ENCODE data around the gene CUTC. TPM values are rescaled to one million over a fixed set of nuclear protein-coding genes. Genes with fewer than 3 reads are reported as not detected.

Gene CUTC
- total RNA-seq, 2 experiments from 2014 or later: 21.6 to 21.9 TPM

- Mint-ChIP-seq H3K9me3 (no peaks in the 10 kb centered on the region), H3K4me1 (ENCODE audit: low read depth) (no peaks in the 10 kb centered on the region), H3K4me3 (no peak overlapping the region), H3K36me3 (ENCODE audit: low read depth) (peaks cover 31% of the 10 kb centered on the region), H3K27me3 (ENCODE audit: low read depth) (no peaks in the 10 kb centered on the region), H3K27ac (no peak overlapping the region)
- intact Hi-C loops (cut with micrococcal nuclease): no loop called here
- CTCF ChIA-PET: no interaction called here
- DNase-seq: no peak
These were observed 16.9 kb downstream of the CUTC start for GRCh38 chr10:99748823-99749451.

- CTCF ChIA-PET: no interaction called here
- no peak overlapping the region for H3K27ac Mint-ChIP-seq
These were observed 18.6 kb downstream of the CUTC start for GRCh38 chr10:99750641-99751040.

GRCh38 chr10:99754670-99755069, 22.6 kb downstream of the CUTC start:
- CTCF ChIA-PET: no interaction called here
- Mint-ChIP-seq H3K4me1 (ENCODE audit: low read depth) (no peaks in the 10 kb centered on the region), H3K36me3 (ENCODE audit: low read depth) (peaks cover 52% of the 10 kb centered on the region), H3K9me3 (no peaks in the 10 kb centered on the region), H3K27me3 (ENCODE audit: low read depth) (no peaks in the 10 kb centered on the region), H3K4me3 (no peak overlapping the region), H3K27ac (no peak overlapping the region)
- intact Hi-C loops (cut with micrococcal nuclease): no loop called here
- no peak for DNase-seq

More at GRCh38 chr10:99750641-99751040, 18.6 kb downstream of the CUTC start:
- no peak for DNase-seq
- Mint-ChIP-seq H3K9me3 (no peaks in the 10 kb centered on the region), H3K4me3 (no peak overlapping the region), H3K4me1 (ENCODE audit: low read depth) (no peaks in the 10 kb centered on the region), H3K36me3 (ENCODE audit: low read depth) (peaks cover 31% of the 10 kb centered on the region), H3K27me3 (ENCODE audit: low read depth) (no peaks in the 10 kb centered on the region)
- intact Hi-C loops (cut with micrococcal nuclease): no loop called here

- CTCF ChIA-PET: no interaction called here
- intact Hi-C loops (cut with micrococcal nuclease): no loop called here
- Mint-ChIP-seq H3K36me3 (ENCODE audit: low read depth) (peaks cover 60% of the 10 kb centered on the region), H3K27me3 (ENCODE audit: low read depth) (no peaks in the 10 kb centered on the region), H3K4me1 (ENCODE audit: low read depth) (no peaks in the 10 kb centered on the region), H3K27ac (no peak overlapping the region), H3K9me3 (no peaks in the 10 kb centered on the region), H3K4me3 (no peak overlapping the region)
- no peak for DNase-seq
These were observed 24.1 kb downstream of the CUTC start for GRCh38 chr10:99756159-99756558.

GRCh38 chr10:99758211-99758891, 26.3 kb downstream of the CUTC start:
- Mint-ChIP-seq H3K9me3 (peaks cover 8% of the 10 kb centered on the region), H3K36me3 (ENCODE audit: low read depth) (peaks cover 70% of the 10 kb centered on the region), H3K27ac (no peak overlapping the region), H3K4me1 (ENCODE audit: low read depth) (no peaks in the 10 kb centered on the region), H3K27me3 (ENCODE audit: low read depth) (no peaks in the 10 kb centered on the region), H3K4me3 (no peak overlapping the region)
- no peak for DNase-seq
- CTCF ChIA-PET: no interaction called here
- intact Hi-C loops (cut with micrococcal nuclease): no loop called here

GRCh38 chr10:99760321-99760720, 28.3 kb downstream of the CUTC start:
- H3K27me3 Mint-ChIP-seq (ENCODE audit: low read depth): no peaks in the 10 kb centered on the region
- intact Hi-C loops (cut with micrococcal nuclease): no loop called here

GRCh38 chr10:99761365-99761764, 29.3 kb downstream of the CUTC start:
- Mint-ChIP-seq H3K9me3 (peaks cover 15% of the 10 kb centered on the region), H3K27me3 (ENCODE audit: low read depth) (no peaks in the 10 kb centered on the region), H3K27ac (no peak overlapping the region), H3K4me3 (no peak overlapping the region), H3K4me1 (ENCODE audit: low read depth) (no peaks in the 10 kb centered on the region), H3K36me3 (ENCODE audit: low read depth) (peaks cover 65% of the 10 kb centered on the region)
- CTCF ChIA-PET: no interaction called here
- DNase-seq: no peak
- intact Hi-C loops (cut with micrococcal nuclease): no loop called here

More at GRCh38 chr10:99760321-99760720, 28.3 kb downstream of the CUTC start:
- CTCF ChIA-PET: no interaction called here
- no peak for DNase-seq
- Mint-ChIP-seq H3K9me3 (peaks cover 15% of the 10 kb centered on the region), H3K4me3 (no peak overlapping the region), H3K4me1 (ENCODE audit: low read depth) (no peaks in the 10 kb centered on the region), H3K36me3 (ENCODE audit: low read depth) (peaks cover 70% of the 10 kb centered on the region), H3K27ac (no peak overlapping the region)

GRCh38 chr10:99765672-99766301, 33.8 kb downstream of the CUTC start:
- no peak for DNase-seq
- intact Hi-C loops (cut with micrococcal nuclease): no loop called here
- peaks cover 15% of the 10 kb centered on the region for H3K9me3 Mint-ChIP-seq
- no peak overlapping the region for H3K4me3 Mint-ChIP-seq
- no peaks in the 10 kb centered on the region for H3K27me3 Mint-ChIP-seq (ENCODE audit: low read depth)
- CTCF ChIA-PET: interaction anchor here (0.6 kb wide), 1 partner anchor 49 kb away, joined by 3 read pairs; no protein-coding TSS in a partner anchor
- no peaks in the 10 kb centered on the region for H3K4me1 Mint-ChIP-seq (ENCODE audit: low read depth)
- peaks cover 29% of the 10 kb centered on the region for H3K36me3 Mint-ChIP-seq (ENCODE audit: low read depth)
- H3K27ac Mint-ChIP-seq: no peak overlapping the region

GRCh38 chr10:99766302-99766681, 34.3 kb downstream of the CUTC start:
- intact Hi-C loops (cut with micrococcal nuclease): no loop called here
- Mint-ChIP-seq H3K4me3 (no peak overlapping the region), H3K9me3 (peaks cover 15% of the 10 kb centered on the region), H3K27me3 (ENCODE audit: low read depth) (no peaks in the 10 kb centered on the region), H3K4me1 (ENCODE audit: low read depth) (no peaks in the 10 kb centered on the region), H3K36me3 (ENCODE audit: low read depth) (peaks cover 26% of the 10 kb centered on the region), H3K27ac (no peak overlapping the region)
- CTCF ChIA-PET: no interaction called here
- DNase-seq: no peak

- Mint-ChIP-seq H3K27ac (no peak overlapping the region), H3K4me3 (no peak overlapping the region), H3K4me1 (ENCODE audit: low read depth) (no peaks in the 10 kb centered on the region), H3K27me3 (ENCODE audit: low read depth) (no peaks in the 10 kb centered on the region), H3K36me3 (ENCODE audit: low read depth) (peaks cover 15% of the 10 kb centered on the region), H3K9me3 (peaks cover 9% of the 10 kb centered on the region)
- DNase-seq: no peak
- CTCF ChIA-PET: no interaction called here
- intact Hi-C loops (cut with micrococcal nuclease): no loop called here
These were observed 35.9 kb downstream of the CUTC start for GRCh38 chr10:99767901-99768300.

- no peaks in the 10 kb centered on the region for H3K27me3 Mint-ChIP-seq (ENCODE audit: low read depth)
- peaks cover 7% of the 10 kb centered on the region for H3K9me3 Mint-ChIP-seq
- no peak overlapping the region for H3K27ac Mint-ChIP-seq
- DNase-seq: no peak
- no peaks in the 10 kb centered on the region for H3K4me1 Mint-ChIP-seq (ENCODE audit: low read depth)
- intact Hi-C loops (cut with micrococcal nuclease): no loop called here
- H3K36me3 Mint-ChIP-seq (ENCODE audit: low read depth): peaks cover 11% of the 10 kb centered on the region
- H3K4me3 Mint-ChIP-seq: no peak overlapping the region
- CTCF ChIA-PET: no interaction called here
These were observed 36.5 kb downstream of the CUTC start for GRCh38 chr10:99768556-99768955.

- H3K4me3 Mint-ChIP-seq: no peak overlapping the region
- intact Hi-C loops (cut with micrococcal nuclease): no loop called here
These were observed 37.7 kb downstream of the CUTC start for GRCh38 chr10:99769706-99770105.

More at GRCh38 chr10:99769706-99770105, 37.7 kb downstream of the CUTC start:
- peaks cover under 1% of the 10 kb centered on the region for H3K9me3 Mint-ChIP-seq
- DNase-seq: no peak
- CTCF ChIA-PET: interaction anchor here (0.5 kb wide), 1 partner anchor 56 kb away, joined by 5 read pairs; no protein-coding TSS in a partner anchor
- H3K27me3 Mint-ChIP-seq (ENCODE audit: low read depth): no peaks in the 10 kb centered on the region
- H3K27ac Mint-ChIP-seq: no peak overlapping the region
- no peaks in the 10 kb centered on the region for H3K4me1 Mint-ChIP-seq (ENCODE audit: low read depth)
- peaks cover under 1% of the 10 kb centered on the region for H3K36me3 Mint-ChIP-seq (ENCODE audit: low read depth)
